ENCODE results near the gene CPT1B.

Gene CPT1B

DNA sequence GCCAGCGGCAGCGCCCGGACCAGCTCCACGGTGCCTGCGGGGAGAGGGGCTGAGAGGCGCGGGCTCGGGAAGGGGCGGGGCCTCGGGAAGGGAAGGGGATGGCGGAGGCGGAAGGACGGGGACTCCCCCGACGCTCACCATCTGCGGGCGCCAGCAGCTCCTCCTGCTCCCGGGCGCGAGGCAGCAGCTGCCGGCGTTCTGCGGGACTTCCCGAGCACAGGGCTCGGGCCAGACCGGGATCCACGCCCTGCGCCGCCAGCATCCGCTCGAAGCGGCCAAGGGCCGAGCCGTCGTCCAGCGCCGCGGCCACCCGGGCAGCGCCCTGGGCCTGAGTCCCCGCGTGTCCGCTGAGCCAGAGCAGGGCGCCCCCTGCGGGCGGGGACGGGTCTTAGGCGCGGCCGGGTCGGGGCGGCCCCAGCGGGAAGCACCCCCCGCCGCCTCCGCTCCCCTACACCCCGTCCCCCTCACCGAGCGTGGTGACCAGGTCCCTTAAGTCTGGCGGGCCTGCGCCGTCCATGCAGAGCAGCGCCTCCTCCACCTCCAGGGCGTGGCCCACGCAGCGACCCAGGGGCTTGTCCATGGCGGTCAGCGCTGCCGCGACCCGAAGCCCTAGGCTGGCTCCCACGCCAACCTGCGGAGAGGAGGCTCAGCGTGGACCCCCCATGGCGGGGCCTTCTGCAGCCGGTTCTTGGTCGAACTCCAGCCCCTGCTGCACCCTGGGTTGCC lies 52.0 kb downstream of the CPT1B start:
- CTCF ChIA-PET: interaction anchor here (0.6 to 2.7 kb wide), 43 partner anchors 8 to 592 kb away, joined by 3 to 37 read pairs (median 5); partner anchors contain the start of genes KLHDC7B, LMF2, NCAPH2 and SYCE3
- Histone ChIP-seq H3K36me3 (ENCODE audit: control insufficient read depth in 2 of 2, insufficient read depth in 1 of 2, low read length in 2 of 2) (peaks cover 0 to 34% of the 10 kb centered on the region in 2 experiments; a peak in 1 of 3 replicates), H3K27ac (ENCODE audit: extremely low read depth, low read depth, low read length) (peak overlapping the region; percentile 90), H3K4me1 (ENCODE audit: control insufficient read depth, insufficient read depth, low read length) (no peaks in the 10 kb centered on the region; the same call in 1 of the 2 replicates), H3K4me3 (ENCODE audit: low read depth, low read length) (peak overlapping the region; percentile 79), H3K9me3 (ENCODE audit: control insufficient read depth, insufficient read depth, low read depth, low read length) (no peaks in the 10 kb centered on the region)
- POLR2A ChIA-PET: interaction anchor here (0.7 to 5.3 kb wide), 35 partner anchors 9 to 759 kb away, joined by 3 to 189 read pairs (median 5); partner anchors contain the start of genes ARSA, CHKB, CPT1B and HDAC10
- TF ChIP-seq ZNF843 (tag by site-specific recombination; IDR thresholded peaks at IDR 0.05) (no peak), ZNF830 (tag by site-specific recombination; IDR thresholded peaks at IDR 0.05; ENCODE audit: low read depth) (no peak), GLIS2 (tag by site-specific recombination; IDR thresholded peaks at IDR 0.05) (peak; percentile 79), KLF9 (tag by site-specific recombination; IDR thresholded peaks at IDR 0.05; ENCODE audit: low read depth) (peak; percentile 13), ZNF621 (tag by site-specific recombination; IDR thresholded peaks at IDR 0.05) (no peak), ZNF626 (tag by site-specific recombination; IDR thresholded peaks at IDR 0.05) (no peak), ZNF670 (tag by site-specific recombination; IDR thresholded peaks at IDR 0.05; ENCODE audit: low read depth) (no peak), ZNF792 (tag by site-specific recombination; IDR thresholded peaks at IDR 0.05) (no peak), IKZF3 (tag by site-specific recombination; IDR thresholded peaks at IDR 0.05) (peak; percentile 45; the same call in 1 of the 2 replicates), SP7 (tag by site-specific recombination; IDR thresholded peaks at IDR 0.05) (no peak; the same call in 1 of the 2 replicates), ZNF274 (IDR thresholded peaks at IDR 0.05; ENCODE audit: low read length) (no peak), ZNF274 (tag by site-specific recombination; IDR thresholded peaks at IDR 0.05; ENCODE audit: borderline replicate concordance) (no peak), ZBTB8A (tag by site-specific recombination; IDR thresholded peaks at IDR 0.05) (peak; percentile 87), ZNF211 (tag by site-specific recombination; IDR thresholded peaks at IDR 0.05; ENCODE audit: low read depth) (no peak), ZEB2 (tag by site-specific recombination; IDR thresholded peaks at IDR 0.05) (no peak), GLI4 (tag by site-specific recombination; IDR thresholded peaks at IDR 0.05) (no peak), ZNF571 (tag by site-specific recombination; IDR thresholded peaks at IDR 0.05) (no peak), ZNF544 (tag by site-specific recombination; IDR thresholded peaks at IDR 0.05) (no peak), ZNF292 (tag by site-specific recombination; IDR thresholded peaks at IDR 0.05; ENCODE audit: borderline replicate concordance, low read depth) (no peak), ZNF221 (tag by site-specific recombination; IDR thresholded peaks at IDR 0.05; ENCODE audit: borderline replicate concordance) (no peak), ZBTB20 (tag by site-specific recombination; IDR thresholded peaks at IDR 0.05) (peak; percentile 57), ZNF416 (tag by site-specific recombination; IDR thresholded peaks at IDR 0.05) (no peak), ZNF155 (tag by site-specific recombination; IDR thresholded peaks at IDR 0.05) (no peak), ZNF776 (tag by site-specific recombination; IDR thresholded peaks at IDR 0.05; ENCODE audit: borderline replicate concordance) (no peak), SETDB1 (IDR thresholded peaks at IDR 0.05; ENCODE audit: insufficient read length, low read length) (no peak), YY2 (tag by site-specific recombination; IDR thresholded peaks at IDR 0.05) (0 out of 2 replicates have a peak, but pooled peaks have one; percentile 29), ZNF133 (tag by site-specific recombination; IDR thresholded peaks at IDR 0.05) (no peak), YY1 (tag by site-specific recombination; IDR thresholded peaks at IDR 0.05) (peak; percentile 64), ZNF521 (tag by site-specific recombination; IDR thresholded peaks at IDR 0.05) (no peak)
- TF ChIP-seq, protein P1, sequence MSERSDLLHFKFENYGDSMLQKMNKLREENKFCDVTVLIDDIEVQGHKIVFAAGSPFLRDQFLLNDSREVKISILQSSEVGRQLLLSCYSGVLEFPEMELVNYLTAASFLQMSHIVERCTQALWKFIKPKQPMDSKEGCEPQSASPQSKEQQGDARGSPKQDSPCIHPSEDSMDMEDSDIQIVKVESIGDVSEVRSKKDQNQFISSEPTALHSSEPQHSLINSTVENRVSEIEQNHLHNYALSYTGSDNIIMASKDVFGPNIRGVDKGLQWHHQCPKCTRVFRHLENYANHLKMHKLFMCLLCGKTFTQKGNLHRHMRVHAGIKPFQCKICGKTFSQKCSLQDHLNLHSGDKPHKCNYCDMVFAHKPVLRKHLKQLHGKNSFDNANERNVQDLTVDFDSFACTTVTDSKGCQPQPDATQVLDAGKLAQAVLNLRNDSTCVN (tag by site-specific recombination; optimal IDR thresholded peaks at IDR 0.05): no peak
- TF ChIP-seq, protein P2, sequence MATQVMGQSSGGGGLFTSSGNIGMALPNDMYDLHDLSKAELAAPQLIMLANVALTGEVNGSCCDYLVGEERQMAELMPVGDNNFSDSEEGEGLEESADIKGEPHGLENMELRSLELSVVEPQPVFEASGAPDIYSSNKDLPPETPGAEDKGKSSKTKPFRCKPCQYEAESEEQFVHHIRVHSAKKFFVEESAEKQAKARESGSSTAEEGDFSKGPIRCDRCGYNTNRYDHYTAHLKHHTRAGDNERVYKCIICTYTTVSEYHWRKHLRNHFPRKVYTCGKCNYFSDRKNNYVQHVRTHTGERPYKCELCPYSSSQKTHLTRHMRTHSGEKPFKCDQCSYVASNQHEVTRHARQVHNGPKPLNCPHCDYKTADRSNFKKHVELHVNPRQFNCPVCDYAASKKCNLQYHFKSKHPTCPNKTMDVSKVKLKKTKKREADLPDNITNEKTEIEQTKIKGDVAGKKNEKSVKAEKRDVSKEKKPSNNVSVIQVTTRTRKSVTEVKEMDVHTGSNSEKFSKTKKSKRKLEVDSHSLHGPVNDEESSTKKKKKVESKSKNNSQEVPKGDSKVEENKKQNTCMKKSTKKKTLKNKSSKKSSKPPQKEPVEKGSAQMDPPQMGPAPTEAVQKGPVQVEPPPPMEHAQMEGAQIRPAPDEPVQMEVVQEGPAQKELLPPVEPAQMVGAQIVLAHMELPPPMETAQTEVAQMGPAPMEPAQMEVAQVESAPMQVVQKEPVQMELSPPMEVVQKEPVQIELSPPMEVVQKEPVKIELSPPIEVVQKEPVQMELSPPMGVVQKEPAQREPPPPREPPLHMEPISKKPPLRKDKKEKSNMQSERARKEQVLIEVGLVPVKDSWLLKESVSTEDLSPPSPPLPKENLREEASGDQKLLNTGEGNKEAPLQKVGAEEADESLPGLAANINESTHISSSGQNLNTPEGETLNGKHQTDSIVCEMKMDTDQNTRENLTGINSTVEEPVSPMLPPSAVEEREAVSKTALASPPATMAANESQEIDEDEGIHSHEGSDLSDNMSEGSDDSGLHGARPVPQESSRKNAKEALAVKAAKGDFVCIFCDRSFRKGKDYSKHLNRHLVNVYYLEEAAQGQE (tag by site-specific recombination; IDR thresholded peaks at IDR 0.05): no peak
- TF ChIP-seq, protein P3, sequence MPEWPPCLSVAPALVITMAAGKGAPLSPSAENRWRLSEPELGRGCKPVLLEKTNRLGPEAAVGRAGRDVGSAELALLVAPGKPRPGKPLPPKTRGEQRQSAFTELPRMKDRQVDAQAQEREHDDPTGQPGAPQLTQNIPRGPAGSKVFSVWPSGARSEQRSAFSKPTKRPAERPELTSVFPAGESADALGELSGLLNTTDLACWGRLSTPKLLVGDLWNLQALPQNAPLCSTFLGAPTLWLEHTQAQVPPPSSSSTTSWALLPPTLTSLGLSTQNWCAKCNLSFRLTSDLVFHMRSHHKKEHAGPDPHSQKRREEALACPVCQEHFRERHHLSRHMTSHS (tag by site-specific recombination; IDR thresholded peaks at IDR 0.05): no peak
- TF ChIP-seq, protein P4, sequence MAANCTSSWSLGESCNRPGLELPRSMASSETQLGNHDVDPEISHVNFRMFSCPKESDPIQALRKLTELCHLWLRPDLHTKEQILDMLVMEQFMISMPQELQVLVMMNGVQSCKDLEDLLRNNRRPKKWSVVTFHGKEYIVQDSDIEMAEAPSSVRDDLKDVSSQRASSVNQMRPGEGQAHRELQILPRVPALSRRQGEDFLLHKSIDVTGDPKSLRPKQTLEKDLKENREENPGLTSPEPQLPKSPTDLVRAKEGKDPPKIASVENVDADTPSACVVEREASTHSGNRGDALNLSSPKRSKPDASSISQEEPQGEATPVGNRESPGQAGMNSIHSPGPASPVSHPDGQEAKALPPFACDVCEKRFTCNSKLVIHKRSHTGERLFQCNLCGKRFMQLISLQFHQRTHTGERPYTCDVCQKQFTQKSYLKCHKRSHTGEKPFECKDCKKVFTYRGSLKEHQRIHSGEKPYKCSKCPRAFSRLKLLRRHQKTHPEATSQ (tag by site-specific recombination; IDR thresholded peaks at IDR 0.05): 0 out of 2 replicates have a peak, but pooled peaks have one; percentile 69
